ENCODE results near the gene MFSD1. TPM values are rescaled to one million over a fixed set of nuclear protein-coding genes. Genes with fewer than 3 reads are reported as not detected.

The MFSD1 gene
- total RNA-seq, 1 experiment from 2014 or later: 38.6 TPM

DNA sequence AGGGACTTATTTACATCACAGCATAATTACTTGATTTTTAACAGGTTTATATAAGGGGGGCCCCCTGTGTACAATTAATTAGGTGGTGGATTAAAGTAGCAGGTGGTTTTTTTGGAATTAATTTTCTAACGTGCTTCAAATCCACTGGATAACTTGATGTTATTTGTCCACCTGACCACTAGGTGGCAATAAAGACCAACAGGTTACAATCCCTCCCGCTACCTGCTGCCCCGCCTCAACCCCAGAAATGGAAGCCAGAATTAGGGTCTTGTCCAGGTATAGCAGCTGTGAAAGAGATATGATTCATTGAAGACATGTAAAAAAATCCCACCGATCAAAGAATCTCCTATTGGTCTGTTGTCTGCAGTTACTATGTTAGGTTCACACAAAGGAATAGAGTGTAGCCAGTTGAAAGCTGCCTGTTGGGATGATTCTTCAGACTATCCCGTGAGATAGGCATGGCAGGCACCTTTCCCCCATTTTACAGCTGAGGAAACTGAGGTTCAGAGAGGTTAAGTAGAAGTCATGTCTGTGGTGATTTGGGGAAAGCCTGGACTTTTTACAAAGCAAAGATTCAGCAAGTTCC is 44.0 kb downstream of the MFSD1 start:
- H3K4me2 ChIP-seq: no peak overlapping the region
- no peaks in the 10 kb centered on the region for H3F3A ChIP-seq (ENCODE audit: insufficient read depth, low read depth)
- H3K9me2 ChIP-seq (ENCODE audit: insufficient read depth): no peaks in the 10 kb centered on the region
- no peaks in the 10 kb centered on the region for H3K4me1 ChIP-seq (replicated peaks; ENCODE audit: insufficient read depth)
- no peak overlapping the region for H2AFZ ChIP-seq
- no peak overlapping the region for H3K27ac ChIP-seq
- DNase-seq: peak; percentile 43 to 49
- BruUV-seq (replicated peaks): no TSS peak
- intact Hi-C loops (cut with micrococcal nuclease; ENCODE audit: unreplicated experiment): loop anchor here (1.0 to 5.0 kb wide), 5 partner anchors 51 to 961 kb away; no protein-coding TSS in a partner anchor
- H3K9me3 ChIP-seq (ENCODE audit: insufficient read depth, low read depth): no peaks in the 10 kb centered on the region
- ChIA-PET CTCF (interaction anchor here (0.7 to 2.6 kb wide), 3 partner anchors 314 to 414 kb away, joined by 3 to 10 read pairs (median 4); no protein-coding TSS in a partner anchor), POLR2A (ENCODE audit: unreplicated experiment) (no interaction called here)
- no peak for TF ChIP-seq EZH2 (IDR thresholded peaks at IDR 0.05; ENCODE audit: low read depth)
- TF ChIP-seq, protein P1, sequence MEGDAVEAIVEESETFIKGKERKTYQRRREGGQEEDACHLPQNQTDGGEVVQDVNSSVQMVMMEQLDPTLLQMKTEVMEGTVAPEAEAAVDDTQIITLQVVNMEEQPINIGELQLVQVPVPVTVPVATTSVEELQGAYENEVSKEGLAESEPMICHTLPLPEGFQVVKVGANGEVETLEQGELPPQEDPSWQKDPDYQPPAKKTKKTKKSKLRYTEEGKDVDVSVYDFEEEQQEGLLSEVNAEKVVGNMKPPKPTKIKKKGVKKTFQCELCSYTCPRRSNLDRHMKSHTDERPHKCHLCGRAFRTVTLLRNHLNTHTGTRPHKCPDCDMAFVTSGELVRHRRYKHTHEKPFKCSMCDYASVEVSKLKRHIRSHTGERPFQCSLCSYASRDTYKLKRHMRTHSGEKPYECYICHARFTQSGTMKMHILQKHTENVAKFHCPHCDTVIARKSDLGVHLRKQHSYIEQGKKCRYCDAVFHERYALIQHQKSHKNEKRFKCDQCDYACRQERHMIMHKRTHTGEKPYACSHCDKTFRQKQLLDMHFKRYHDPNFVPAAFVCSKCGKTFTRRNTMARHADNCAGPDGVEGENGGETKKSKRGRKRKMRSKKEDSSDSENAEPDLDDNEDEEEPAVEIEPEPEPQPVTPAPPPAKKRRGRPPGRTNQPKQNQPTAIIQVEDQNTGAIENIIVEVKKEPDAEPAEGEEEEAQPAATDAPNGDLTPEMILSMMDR (conservative IDR thresholded peaks at IDR 0.05): peak; percentile 96
- no peaks in the 10 kb centered on the region for H4K20me1 ChIP-seq (ENCODE audit: insufficient read depth)
- H3K36me3 ChIP-seq (ENCODE audit: low read depth): no peaks in the 10 kb centered on the region
- no peaks in the 10 kb centered on the region for H3K79me2 ChIP-seq (ENCODE audit: low read depth)
- no peak overlapping the region for H3K4me3 ChIP-seq
- no peaks in the 10 kb centered on the region for H3K27me3 ChIP-seq (ENCODE audit: insufficient read depth, low read depth)

DNA sequence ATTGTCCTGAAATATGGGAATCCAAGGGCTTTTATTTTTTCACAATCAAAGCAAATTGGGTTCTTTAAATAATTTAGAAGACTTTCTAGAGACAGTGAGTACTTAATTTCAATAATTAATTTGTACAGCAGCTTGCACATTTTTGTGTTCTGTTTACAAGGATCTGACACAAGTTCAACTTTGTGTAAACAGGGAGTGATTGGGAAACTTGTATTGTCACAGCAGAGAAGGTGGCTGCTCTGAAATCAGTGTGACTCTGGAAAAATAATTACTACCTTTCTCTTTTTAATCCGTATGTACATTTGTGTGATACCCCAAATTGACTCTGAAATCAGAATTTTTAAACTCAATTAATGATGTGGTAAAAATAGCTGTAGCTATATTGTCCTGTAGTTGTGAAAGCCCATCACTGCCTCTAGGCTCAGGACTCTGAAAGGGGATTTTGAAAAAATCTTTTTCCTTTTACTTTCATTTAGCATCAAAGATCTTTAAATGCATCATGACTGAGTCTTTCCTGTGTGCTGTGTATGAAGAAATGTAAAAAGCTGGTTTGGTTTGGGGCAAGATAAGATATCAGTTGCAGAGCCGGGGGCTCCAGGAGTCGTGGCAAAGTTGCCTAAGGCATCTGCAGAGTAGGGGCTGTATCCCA is 45.1 kb downstream of the MFSD1 start:
- Histone ChIP-seq H3K9me2 (ENCODE audit: insufficient read depth) (no peaks in the 10 kb centered on the region), H3K4me3 (no peak overlapping the region), H3K9me3 (ENCODE audit: insufficient read depth, low read depth) (no peaks in the 10 kb centered on the region), H3K36me3 (ENCODE audit: low read depth) (no peaks in the 10 kb centered on the region), H3K4me2 (no peak overlapping the region), H3K27me3 (ENCODE audit: insufficient read depth, low read depth) (no peaks in the 10 kb centered on the region), H3K79me2 (ENCODE audit: low read depth) (no peaks in the 10 kb centered on the region), H3K27ac (no peak overlapping the region), H3K4me1 (replicated peaks; ENCODE audit: insufficient read depth) (no peaks in the 10 kb centered on the region), H4K20me1 (ENCODE audit: insufficient read depth) (no peaks in the 10 kb centered on the region), H2AFZ (no peak overlapping the region), H3F3A (ENCODE audit: insufficient read depth, low read depth) (no peaks in the 10 kb centered on the region)
- DNase-seq: no peak
- BruUV-seq (replicated peaks): no TSS peak
- TF ChIP-seq, protein P1 (conservative IDR thresholded peaks at IDR 0.05): no peak
- TF ChIP-seq EZH2 (IDR thresholded peaks at IDR 0.05; ENCODE audit: low read depth): no peak
- intact Hi-C loops (cut with micrococcal nuclease; ENCODE audit: unreplicated experiment): loop anchor here (1.0 to 5.0 kb wide), 2 partner anchors 413 to 960 kb away; no protein-coding TSS in a partner anchor
- POLR2A ChIA-PET (ENCODE audit: unreplicated experiment): no interaction called here
- CTCF ChIA-PET: interaction anchor here (0.5 to 2.6 kb wide), 6 partner anchors 313 to 413 kb away, joined by 3 to 10 read pairs (median 4); no protein-coding TSS in a partner anchor

DNA sequence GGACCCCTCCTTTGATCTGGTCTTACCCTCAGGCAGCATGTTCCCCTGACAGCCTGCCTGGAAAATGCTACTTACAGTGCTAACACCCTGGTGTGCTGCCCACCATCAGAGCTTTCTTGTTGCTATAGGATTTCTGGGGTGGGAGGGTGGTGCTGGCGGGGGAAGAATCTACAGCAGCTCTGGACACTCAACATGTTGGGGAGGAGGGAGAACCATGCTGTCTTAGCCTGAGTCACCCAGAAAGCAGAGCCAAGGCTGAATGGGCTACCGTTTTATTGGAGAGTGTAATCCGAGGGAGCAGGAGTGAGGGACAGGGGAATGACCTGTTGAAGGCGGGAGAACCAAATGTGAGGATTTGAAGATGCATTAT is 45.6 kb downstream of the MFSD1 start:
- intact Hi-C loops (cut with micrococcal nuclease; ENCODE audit: unreplicated experiment): loop anchor here (5.0 kb wide), 1 partner anchor 960 kb away; no protein-coding TSS in a partner anchor
- TF ChIP-seq, protein P1 (conservative IDR thresholded peaks at IDR 0.05): no peak
- no peak for TF ChIP-seq EZH2 (IDR thresholded peaks at IDR 0.05; ENCODE audit: low read depth)
- no peaks in the 10 kb centered on the region for H3F3A ChIP-seq (ENCODE audit: insufficient read depth, low read depth)
- no peaks in the 10 kb centered on the region for H3K79me2 ChIP-seq (ENCODE audit: low read depth)
- H3K4me1 ChIP-seq (replicated peaks; ENCODE audit: insufficient read depth): no peaks in the 10 kb centered on the region
- no peak overlapping the region for H3K27ac ChIP-seq
- H3K36me3 ChIP-seq (ENCODE audit: low read depth): no peaks in the 10 kb centered on the region
- POLR2A ChIA-PET (ENCODE audit: unreplicated experiment): interaction anchor here (0.6 kb wide), 1 partner anchor 18 kb away, joined by 5 read pairs; no protein-coding TSS in a partner anchor
- H3K4me2 ChIP-seq: no peak overlapping the region
- H4K20me1 ChIP-seq (ENCODE audit: insufficient read depth): no peaks in the 10 kb centered on the region
- no peak overlapping the region for H3K4me3 ChIP-seq
- CTCF ChIA-PET: interaction anchor here (0.5 to 2.6 kb wide), 4 partner anchors 314 to 412 kb away, joined by 3 to 10 read pairs (median 6); no protein-coding TSS in a partner anchor
- no peaks in the 10 kb centered on the region for H3K27me3 ChIP-seq (ENCODE audit: insufficient read depth, low read depth)
- H2AFZ ChIP-seq: no peak overlapping the region
- no peaks in the 10 kb centered on the region for H3K9me2 ChIP-seq (ENCODE audit: insufficient read depth)
- no TSS peak for BruUV-seq (replicated peaks)
- no peaks in the 10 kb centered on the region for H3K9me3 ChIP-seq (ENCODE audit: insufficient read depth, low read depth)
- DNase-seq: no peak

All from PC-9 (cell line).